OCI-LY7 (cell line): ENCODE data around the gene MS4A6E. TPM values are rescaled to one million over a fixed set of nuclear protein-coding genes. Genes with fewer than 3 reads are reported as not detected.

Experiments
- BruUV-seq: library from RNA; stranded (reverse); fragments of 400-500 nt; replicated peaks from 2 replicates; lab custom pipeline; 2021; lab: Mats Ljungman, UMichigan
- CTCF ChIA-PET: fragments of 300-600 bp; sonication (Branson Sonifier 250); formaldehyde crosslinking; loops from one replicate; lab custom pipeline; 2022; ENCODE audit warnings: antibody characterized with exemption; ENCODE audit not compliant: unreplicated experiment; lab: Charles Lee
- POLR2A ChIA-PET: fragments of 300-600 bp; sonication (Branson Sonifier 250); formaldehyde crosslinking; loops from one replicate; lab custom pipeline; 2022; ENCODE audit warnings: antibody characterized with exemption; lab: Charles Lee
- DNase-seq: peaks from one replicate; pipeline ENCODE4 v3.0.0-alpha.2; 2015; ENCODE audit warnings: low spot score
- H2AFZ ChIP-seq: fragments of 200-600 bp; sonication (generic), shearing (Covaris generic); 2 replicates; pipeline ENCODE4 v1.6.1; 2014; ENCODE audit warnings: mild to moderate bottlenecking, antibody characterized with exemption, low read length, moderate library complexity
- H3K27ac ChIP-seq: fragments of 200-600 bp; sonication (generic); 2 replicates; pipeline ENCODE4 v1.5.1; 2014; ENCODE audit warnings: mixed run types, low read depth, mild to moderate bottlenecking, moderate library complexity, low read length, inconsistent platforms; ENCODE audit not compliant: poor library complexity, severe bottlenecking
- H3K36me3 ChIP-seq: fragments of 200-600 bp; sonication (generic); 2 replicates; pipeline ENCODE4 v1.6.1; 2014; ENCODE audit warnings: mild to moderate bottlenecking, antibody characterized with exemption, low read length, moderate library complexity, mixed read lengths; ENCODE audit not compliant: insufficient read depth
- H3K4me1 ChIP-seq: fragments of 200-600 bp; sonication (generic); 2 replicates; pipeline ENCODE4 v1.5.1; 2014; ENCODE audit warnings: mild to moderate bottlenecking, low read length; ENCODE audit not compliant: insufficient read depth, poor library complexity, severe bottlenecking
- H3K4me2 ChIP-seq: fragments of 200-600 bp; sonication (generic); 2 replicates; pipeline ENCODE4 v1.6.1; 2014; ENCODE audit warnings: mild to moderate bottlenecking, low read length
- H3K4me3 ChIP-seq: fragments of 200-600 bp; sonication (generic); 2 replicates; pipeline ENCODE4 v1.5.1; 2014; ENCODE audit warnings: mild to moderate bottlenecking, low read depth, low read length; ENCODE audit not compliant: poor library complexity, severe bottlenecking
- H3K79me2 ChIP-seq: fragments of 200-600 bp; sonication (generic); 2 replicates; pipeline ENCODE4 v1.6.1; 2016; ENCODE audit warnings: low read depth, mild to moderate bottlenecking, low read length, moderate library complexity, mixed read lengths; ENCODE audit not compliant: insufficient read depth
- H3K9me2 ChIP-seq: fragments of 200-600 bp; sonication (generic); 2 replicates; pipeline ENCODE4 v1.6.1; 2016; ENCODE audit warnings: mild to moderate bottlenecking, low read length, mixed read lengths; ENCODE audit not compliant: insufficient read depth
- H3K9me3 ChIP-seq: fragments of 200-600 bp; sonication (generic); 2 replicates; pipeline ENCODE4 v1.6.1; 2014; ENCODE audit warnings: mild to moderate bottlenecking, mixed run types, low read length, mixed read lengths
- H4K20me1 ChIP-seq: fragments of 200-600 bp; sonication (generic); 2 replicates; pipeline ENCODE4 v1.6.1; 2014; ENCODE audit warnings: mild to moderate bottlenecking, antibody characterized with exemption, low read length, moderate library complexity, mixed read lengths; ENCODE audit not compliant: insufficient read depth
- EZH2phosphoT487 ChIP-seq: fragments of 200-600 bp; sonication (generic); IDR thresholded peaks from 2 replicates; pipeline ENCODE4 v1.6.1; 2018; ENCODE audit warnings: low read depth, borderline replicate concordance, mild to moderate bottlenecking, mixed run types, antibody characterized with exemption, low read length, moderate library complexity, mixed read lengths
- intact Hi-C: fragments of 100-400 bp; cut with micrococcal nuclease; formaldehyde crosslinking; loops from one replicate; pipeline ENCODE4 v1.10.0; 2022; ENCODE audit not compliant: unreplicated experiment
- total RNA-seq, 2 experiments: library from RNA; depleted of rRNA in 1 of 2; stranded (reverse); fragments of >200 nt in 1 of 2; shearing (Covaris generic) in 1 of 2; gene quantifications; 2 replicates each; pipeline ENCODE4 v1.2.3, GENCODE V29; 2014 to 2022
- TF ChIP-seq, protein P1 (sequence below): fragments of 200-600 bp; sonication (generic); conservative IDR thresholded peaks from 2 replicates; pipeline ENCODE4 v1.5.1; 2014; ENCODE audit warnings: mild to moderate bottlenecking, antibody characterized with exemption, low read length, moderate library complexity, mixed read lengths

MS4A6E gene
- total RNA-seq, 2 experiments from 2014 or later = not detected

DNA sequence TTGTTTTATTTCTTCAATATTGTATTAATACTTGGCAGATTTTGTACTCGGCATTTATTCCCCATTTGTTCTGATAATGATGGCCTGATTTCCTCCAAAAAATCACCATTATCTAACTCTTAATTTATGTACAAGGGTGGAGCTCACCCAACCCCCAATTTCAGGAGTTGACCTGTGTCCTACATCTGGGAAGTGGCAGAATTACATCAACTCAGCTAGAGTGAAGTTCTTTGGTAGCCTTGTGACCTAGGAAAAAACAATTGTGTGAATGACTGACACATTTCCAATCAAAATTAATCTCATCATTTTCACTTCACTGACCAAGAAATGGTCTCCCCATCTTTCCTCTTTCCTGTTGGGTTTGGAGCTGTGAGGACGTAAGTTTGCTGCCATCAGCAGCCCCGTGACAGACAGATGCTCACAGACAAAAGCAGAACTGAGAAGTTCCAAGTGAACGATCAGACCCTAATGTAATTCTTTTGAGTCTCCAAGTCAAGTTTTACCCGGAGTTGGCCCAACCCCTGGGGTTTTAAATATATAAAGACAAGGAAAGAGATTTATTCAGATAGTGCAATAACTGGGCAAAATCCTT is 16.6 kb upstream of the MS4A6E start:
- Histone ChIP-seq H3K4me1 (peaks cover 5% of the 10 kb centered on the region), H3K27ac (no peak overlapping the region), H2AFZ (no peak overlapping the region), H3K4me3 (no peak overlapping the region), H3K9me3 (no peaks in the 10 kb centered on the region), H3K9me2 (no peaks in the 10 kb centered on the region), H3K79me2 (no peaks in the 10 kb centered on the region), H3K4me2 (no peak overlapping the region), H4K20me1 (no peaks in the 10 kb centered on the region), H3K36me3 (no peaks in the 10 kb centered on the region)
- ChIA-PET POLR2A (interaction anchor here (0.6 to 0.9 kb wide), 2 partner anchors 10 to 41 kb away, joined by 3 to 4 read pairs; no protein-coding TSS in a partner anchor), CTCF (no interaction called here)
- no TSS peak for BruUV-seq
- TF ChIP-seq EZH2phosphoT487 = no peak
- TF ChIP-seq, protein P1, sequence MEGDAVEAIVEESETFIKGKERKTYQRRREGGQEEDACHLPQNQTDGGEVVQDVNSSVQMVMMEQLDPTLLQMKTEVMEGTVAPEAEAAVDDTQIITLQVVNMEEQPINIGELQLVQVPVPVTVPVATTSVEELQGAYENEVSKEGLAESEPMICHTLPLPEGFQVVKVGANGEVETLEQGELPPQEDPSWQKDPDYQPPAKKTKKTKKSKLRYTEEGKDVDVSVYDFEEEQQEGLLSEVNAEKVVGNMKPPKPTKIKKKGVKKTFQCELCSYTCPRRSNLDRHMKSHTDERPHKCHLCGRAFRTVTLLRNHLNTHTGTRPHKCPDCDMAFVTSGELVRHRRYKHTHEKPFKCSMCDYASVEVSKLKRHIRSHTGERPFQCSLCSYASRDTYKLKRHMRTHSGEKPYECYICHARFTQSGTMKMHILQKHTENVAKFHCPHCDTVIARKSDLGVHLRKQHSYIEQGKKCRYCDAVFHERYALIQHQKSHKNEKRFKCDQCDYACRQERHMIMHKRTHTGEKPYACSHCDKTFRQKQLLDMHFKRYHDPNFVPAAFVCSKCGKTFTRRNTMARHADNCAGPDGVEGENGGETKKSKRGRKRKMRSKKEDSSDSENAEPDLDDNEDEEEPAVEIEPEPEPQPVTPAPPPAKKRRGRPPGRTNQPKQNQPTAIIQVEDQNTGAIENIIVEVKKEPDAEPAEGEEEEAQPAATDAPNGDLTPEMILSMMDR = no peak
- intact Hi-C loops = loop anchor here (10.0 kb wide), 1 partner anchor 414 kb away; the partner anchor contains the start of gene MS4A18
- peak; percentile 33 for DNase-seq

DNA sequence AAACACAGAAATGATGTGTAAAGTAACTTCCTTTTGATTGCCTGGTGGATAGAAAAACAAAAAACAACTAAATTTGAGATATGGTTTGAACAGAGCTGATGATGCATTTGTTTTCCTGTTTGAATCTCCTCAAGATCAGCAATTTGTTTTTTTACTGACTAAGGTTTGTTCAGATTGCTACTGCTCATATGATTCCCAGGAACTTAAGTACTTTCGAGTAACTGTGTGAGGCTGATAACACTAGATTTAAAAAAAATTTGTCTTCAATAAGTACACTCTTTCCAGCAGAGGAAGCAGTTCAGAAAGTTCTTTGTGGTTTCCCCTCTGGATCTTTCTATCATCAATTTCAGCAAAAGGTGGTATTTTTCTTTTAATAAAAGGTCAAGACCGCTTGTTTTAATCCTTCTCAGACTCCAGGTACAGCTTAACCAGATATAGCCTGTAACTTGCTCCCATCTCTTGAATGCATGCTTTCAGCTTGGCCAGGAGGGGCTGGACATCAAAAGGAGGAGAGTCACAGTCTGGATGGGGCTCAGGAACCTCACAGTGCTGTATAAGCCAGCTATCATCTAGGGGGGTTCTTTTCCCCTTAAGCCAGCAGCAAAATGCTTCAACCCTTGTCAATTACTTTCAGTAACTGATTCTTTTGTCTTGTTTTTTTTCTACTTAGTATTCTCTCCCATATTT is 12.3 kb upstream of the MS4A6E start:
- Histone ChIP-seq H3K36me3 (no peaks in the 10 kb centered on the region), H3K4me3 (no peak overlapping the region), H3K27ac (no peak overlapping the region), H2AFZ (no peak overlapping the region), H3K4me2 (no peak overlapping the region), H4K20me1 (no peaks in the 10 kb centered on the region), H3K9me3 (no peaks in the 10 kb centered on the region), H3K9me2 (no peaks in the 10 kb centered on the region), H3K4me1 (peaks cover 5% of the 10 kb centered on the region), H3K79me2 (no peaks in the 10 kb centered on the region)
- CTCF ChIA-PET = no interaction called here
- BruUV-seq = no TSS peak
- no peak for DNase-seq
- intact Hi-C loops = loop anchor here (10.0 kb wide), 1 partner anchor 410 kb away; the partner anchor contains the start of gene MS4A18
- POLR2A ChIA-PET = no interaction called here
- TF ChIP-seq, protein P1 = no peak
- TF ChIP-seq EZH2phosphoT487 = no peak

GRCh38 chr11:60315871-60316270 is 11.2 kb upstream of the MS4A6E start:
- Histone ChIP-seq H3K9me3 (no peaks in the 10 kb centered on the region), H3K4me1 (peaks cover 1% of the 10 kb centered on the region), H3K36me3 (no peaks in the 10 kb centered on the region), H4K20me1 (no peaks in the 10 kb centered on the region), H3K9me2 (no peaks in the 10 kb centered on the region), H3K4me3 (no peak overlapping the region), H3K27ac (no peak overlapping the region), H2AFZ (no peak overlapping the region), H3K4me2 (no peak overlapping the region), H3K79me2 (no peaks in the 10 kb centered on the region)
- BruUV-seq = no TSS peak
- no peak for DNase-seq
- intact Hi-C loops = loop anchor here (10.0 kb wide), 1 partner anchor 409 kb away; the partner anchor contains the start of gene MS4A18
- no peak for TF ChIP-seq EZH2phosphoT487
- TF ChIP-seq, protein P1 = no peak
- CTCF ChIA-PET = no interaction called here
- POLR2A ChIA-PET = interaction anchor here (0.6 kb wide), 1 partner anchor 130 kb away, joined by 4 read pairs; no protein-coding TSS in a partner anchor
